A673 (cell line): Measurements from ENCODE around the gene THG1L.

Experiments used
- CTCF ChIP-seq: fragments of 300-800, 200-600 bp; sonication (generic); conservative IDR thresholded peaks from 2 replicates; pipeline ENCODE4 v1.5.1; 2017; ENCODE audit warnings: low read depth, mild to moderate bottlenecking, antibody characterized with exemption, low read length, moderate library complexity, mixed read lengths
- EZH2 ChIP-seq: fragments of 200-600 bp; sonication (generic); IDR thresholded peaks from 2 replicates; pipeline ENCODE4 v1.6.1; 2017; ENCODE audit warnings: borderline replicate concordance, low read depth, mild to moderate bottlenecking, mixed read lengths, antibody characterized with exemption, low read length; ENCODE audit not compliant: poor library complexity, severe bottlenecking

DNA sequence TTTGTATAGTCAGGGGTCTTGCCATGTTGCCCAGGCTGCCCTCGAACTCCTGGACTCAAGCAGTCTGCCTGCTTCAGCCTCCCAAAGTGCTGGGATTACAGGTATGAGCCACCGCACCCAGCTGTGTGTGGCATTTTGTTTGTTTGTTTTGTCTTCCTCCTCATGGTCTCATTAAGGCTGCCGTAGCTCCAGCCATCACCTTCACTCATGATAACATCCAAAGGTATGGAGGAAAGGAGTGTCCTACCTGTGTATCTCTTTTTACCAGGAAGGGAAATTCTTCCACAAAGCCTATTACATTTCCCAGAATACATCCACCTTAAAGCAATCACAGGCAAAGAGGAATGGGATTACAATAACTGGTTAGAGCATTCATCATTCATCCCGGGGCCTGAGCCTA is 39.4 kb downstream of the THG1L start:
- TF ChIP-seq CTCF: no peak
- TF ChIP-seq EZH2: no peak
